Subcutaneous abdominal adipose tissue (tissue), 5 donors: ENCODE results near the gene WNK2.
A peak's percentile ranks its signal among the peaks of the same experiment; 100 is the strongest.

ENCODE experiments used
- H3K27ac ChIP-seq: one replicate; pipeline ENCODE4 v1.7.0; 2013; ENCODE audit warnings: low read depth, mild to moderate bottlenecking, inconsistent platforms, low read length, moderate library complexity
- H3K27me3 ChIP-seq, 5 donors: one replicate each; pipeline ENCODE4 v1.7.0; 2013; ENCODE audit warnings: low read length in 5 of 5, inconsistent platforms in 1 of 5; ENCODE audit not compliant: control insufficient read depth in 5 of 5, insufficient read depth in 4 of 5
- H3K36me3 ChIP-seq, 5 donors: one replicate each; pipeline ENCODE4 v1.7.0; 2013; ENCODE audit warnings: low read length in 5 of 5; ENCODE audit not compliant: control insufficient read depth in 5 of 5, insufficient read depth in 5 of 5
- H3K4me1 ChIP-seq, 5 donors: one replicate each; pipeline ENCODE4 v1.7.0; 2013; ENCODE audit warnings: low read length in 5 of 5, mild to moderate bottlenecking in 3 of 5, moderate library complexity in 1 of 5; ENCODE audit not compliant: control insufficient read depth in 5 of 5, insufficient read depth in 5 of 5
- H3K4me3 ChIP-seq, 5 donors: one replicate each; pipeline ENCODE4 v1.7.0; 2013; ENCODE audit warnings: low read length in 5 of 5, low read depth in 1 of 5
- H3K9ac ChIP-seq, 5 donors: one replicate each; pipeline ENCODE4 v1.7.0; 2013; ENCODE audit warnings: low read length in 5 of 5, mild to moderate bottlenecking in 4 of 5, moderate library complexity in 3 of 5
- H3K9me3 ChIP-seq, 5 donors: one replicate each; pipeline ENCODE4 v1.7.0; 2013; ENCODE audit warnings: low read length in 5 of 5; ENCODE audit not compliant: control insufficient read depth in 5 of 5
- donor health status: healthy.
- donor health status: healthy.
- donor health status: healthy.
- donor health status: healthy.
- donor health status: healthy.

Gene WNK2

GRCh38 chr9:93172666-93173364 lies 11.1 kb upstream of the WNK2 start:
- no peaks in the 10 kb centered on the region for H3K9me3 ChIP-seq
- peaks cover 0 to 8% (median 6%) of the 10 kb centered on the region in 5 donors for H3K27me3 ChIP-seq
- H3K27ac ChIP-seq = no peak overlapping the region
- no peak overlapping the region for H3K4me3 ChIP-seq
- H3K36me3 ChIP-seq = no peaks in the 10 kb centered on the region
- no peak overlapping the region for H3K9ac ChIP-seq
- H3K4me1 ChIP-seq = peaks cover 0 to 5% (median 1%) of the 10 kb centered on the region in 5 donors

- H3K9me3 ChIP-seq = no peaks in the 10 kb centered on the region
- H3K27ac ChIP-seq = no peak overlapping the region
- no peak overlapping the region for H3K4me3 ChIP-seq
- H3K4me1 ChIP-seq = peaks cover 0 to 5% (median 0%) of the 10 kb centered on the region in 5 donors
- H3K9ac ChIP-seq = no peak overlapping the region
- no peaks in the 10 kb centered on the region for H3K36me3 ChIP-seq
- peaks cover 0 to 8% (median 6%) of the 10 kb centered on the region in 5 donors for H3K27me3 ChIP-seq
Observed at GRCh38 chr9:93173365-93174051, 10.4 kb upstream of the WNK2 start.

GRCh38 chr9:93174976-93175375 lies 9.0 kb upstream of the WNK2 start:
- Histone ChIP-seq H3K27me3 (peaks cover 0 to 10% (median 6%) of the 10 kb centered on the region in 5 donors), H3K36me3 (no peaks in the 10 kb centered on the region), H3K9me3 (no peaks in the 10 kb centered on the region), H3K27ac (no peak overlapping the region), H3K4me1 (peaks cover 0 to 5% (median 0%) of the 10 kb centered on the region in 5 donors), H3K9ac (no peak overlapping the region), H3K4me3 (no peak overlapping the region)

GRCh38 chr9:93177676-93178075 lies 6.3 kb upstream of the WNK2 start:
- Histone ChIP-seq H3K4me1 (peaks cover 0 to 5% (median 2%) of the 10 kb centered on the region in 5 donors), H3K36me3 (no peaks in the 10 kb centered on the region), H3K4me3 (no peak overlapping the region), H3K27me3 (peaks cover 5 to 29% (median 20%) of the 10 kb centered on the region in 5 donors), H3K9me3 (no peaks in the 10 kb centered on the region), H3K9ac (no peak overlapping the region), H3K27ac (no peak overlapping the region)

GRCh38 chr9:93178851-93179786 lies 4.8 kb upstream of the WNK2 start:
- Histone ChIP-seq H3K4me3 (no peak overlapping the region), H3K9me3 (no peaks in the 10 kb centered on the region), H3K36me3 (no peaks in the 10 kb centered on the region), H3K9ac (no peak overlapping the region), H3K4me1 (peaks cover 2 to 7% (median 6%) of the 10 kb centered on the region in 5 donors), H3K27me3 (peaks cover 15 to 34% (median 30%) of the 10 kb centered on the region in 5 donors), H3K27ac (no peak overlapping the region)

- Histone ChIP-seq H3K27ac (no peak overlapping the region), H3K27me3 (peaks cover 22 to 41% (median 34%) of the 10 kb centered on the region in 5 donors), H3K36me3 (no peaks in the 10 kb centered on the region), H3K4me3 (no peak overlapping the region), H3K9ac (no peak overlapping the region), H3K9me3 (no peaks in the 10 kb centered on the region), H3K4me1 (peaks cover 2 to 14% (median 10%) of the 10 kb centered on the region in 5 donors)
Observed at GRCh38 chr9:93180938-93181337, 3.0 kb upstream of the WNK2 start.

- H3K4me3 ChIP-seq = no peak overlapping the region
- peaks cover 2 to 14% (median 10%) of the 10 kb centered on the region in 5 donors for H3K4me1 ChIP-seq
- no peak overlapping the region for H3K27ac ChIP-seq
- H3K9ac ChIP-seq = no peak overlapping the region
- no peaks in the 10 kb centered on the region for H3K9me3 ChIP-seq
- peaks cover 22 to 41% (median 34%) of the 10 kb centered on the region in 5 donors for H3K27me3 ChIP-seq
- no peaks in the 10 kb centered on the region for H3K36me3 ChIP-seq
Observed at GRCh38 chr9:93181672-93182435, 2.1 kb upstream of the WNK2 start.

- Histone ChIP-seq H3K27me3 (peaks cover 22 to 46% (median 38%) of the 10 kb centered on the region in 5 donors), H3K27ac (no peak overlapping the region), H3K9ac (no peak overlapping the region), H3K4me3 (no peak overlapping the region), H3K9me3 (no peaks in the 10 kb centered on the region), H3K36me3 (no peaks in the 10 kb centered on the region), H3K4me1 (peaks cover 2 to 14% (median 10%) of the 10 kb centered on the region in 5 donors)
Observed at GRCh38 chr9:93182572-93182971, 1.4 kb upstream of the WNK2 start.

GRCh38 chr9:93183131-93183662 lies 742 bp upstream of the WNK2 start:
- Histone ChIP-seq H3K9me3 (no peaks in the 10 kb centered on the region), H3K36me3 (no peaks in the 10 kb centered on the region), H3K4me1 (peaks cover 2 to 14% (median 10%) of the 10 kb centered on the region in 5 donors), H3K27ac (no peak overlapping the region), H3K4me3 (peak overlapping the region in 4 of 5 donors; percentile 22 to 61 (median 49)), H3K9ac (no peak overlapping the region), H3K27me3 (peaks cover 22 to 47% (median 42%) of the 10 kb centered on the region in 5 donors)
